LNCAP (cell line): Measurements from ENCODE around the gene APBB1.

Experiments
- CTCF ChIP-seq: fragments of 450-650 bp; IDR thresholded peaks from 2 replicates; pipeline ENCODE4 v1.5.1; 2017; ENCODE audit warnings: mild to moderate bottlenecking

Gene APBB1

GRCh38 chr11:6405052-6405667, 13.7 kb downstream of the APBB1 start:
- TF ChIP-seq CTCF: no peak

GRCh38 chr11:6404342-6405051, 14.4 kb downstream of the APBB1 start:
- no peak for TF ChIP-seq CTCF

- TF ChIP-seq CTCF: no peak
Observed at GRCh38 chr11:6403539-6403938, 15.4 kb downstream of the APBB1 start.

GRCh38 chr11:6402561-6402981, 16.3 kb downstream of the APBB1 start:
- TF ChIP-seq CTCF: no peak

- no peak for TF ChIP-seq CTCF
Observed at GRCh38 chr11:6402061-6402470, 16.8 kb downstream of the APBB1 start.

- no peak for TF ChIP-seq CTCF
Observed at GRCh38 chr11:6401464-6401863, 17.4 kb downstream of the APBB1 start.

- no peak for TF ChIP-seq CTCF
Observed at GRCh38 chr11:6400431-6401345, 18.2 kb downstream of the APBB1 start.
